ENCODE results near the gene CDH2. TPM values are rescaled to one million over a fixed set of nuclear protein-coding genes. Genes with fewer than 3 reads are reported as not detected.

Gene CDH2
- total and polyA plus RNA-seq, 2 experiments from 2014 or later, result 14.7 to 36.9 TPM

GRCh38 chr18:28112056-28112470 is 64.9 kb downstream of the CDH2 start (continued):
- TF ChIP-seq, protein P1, sequence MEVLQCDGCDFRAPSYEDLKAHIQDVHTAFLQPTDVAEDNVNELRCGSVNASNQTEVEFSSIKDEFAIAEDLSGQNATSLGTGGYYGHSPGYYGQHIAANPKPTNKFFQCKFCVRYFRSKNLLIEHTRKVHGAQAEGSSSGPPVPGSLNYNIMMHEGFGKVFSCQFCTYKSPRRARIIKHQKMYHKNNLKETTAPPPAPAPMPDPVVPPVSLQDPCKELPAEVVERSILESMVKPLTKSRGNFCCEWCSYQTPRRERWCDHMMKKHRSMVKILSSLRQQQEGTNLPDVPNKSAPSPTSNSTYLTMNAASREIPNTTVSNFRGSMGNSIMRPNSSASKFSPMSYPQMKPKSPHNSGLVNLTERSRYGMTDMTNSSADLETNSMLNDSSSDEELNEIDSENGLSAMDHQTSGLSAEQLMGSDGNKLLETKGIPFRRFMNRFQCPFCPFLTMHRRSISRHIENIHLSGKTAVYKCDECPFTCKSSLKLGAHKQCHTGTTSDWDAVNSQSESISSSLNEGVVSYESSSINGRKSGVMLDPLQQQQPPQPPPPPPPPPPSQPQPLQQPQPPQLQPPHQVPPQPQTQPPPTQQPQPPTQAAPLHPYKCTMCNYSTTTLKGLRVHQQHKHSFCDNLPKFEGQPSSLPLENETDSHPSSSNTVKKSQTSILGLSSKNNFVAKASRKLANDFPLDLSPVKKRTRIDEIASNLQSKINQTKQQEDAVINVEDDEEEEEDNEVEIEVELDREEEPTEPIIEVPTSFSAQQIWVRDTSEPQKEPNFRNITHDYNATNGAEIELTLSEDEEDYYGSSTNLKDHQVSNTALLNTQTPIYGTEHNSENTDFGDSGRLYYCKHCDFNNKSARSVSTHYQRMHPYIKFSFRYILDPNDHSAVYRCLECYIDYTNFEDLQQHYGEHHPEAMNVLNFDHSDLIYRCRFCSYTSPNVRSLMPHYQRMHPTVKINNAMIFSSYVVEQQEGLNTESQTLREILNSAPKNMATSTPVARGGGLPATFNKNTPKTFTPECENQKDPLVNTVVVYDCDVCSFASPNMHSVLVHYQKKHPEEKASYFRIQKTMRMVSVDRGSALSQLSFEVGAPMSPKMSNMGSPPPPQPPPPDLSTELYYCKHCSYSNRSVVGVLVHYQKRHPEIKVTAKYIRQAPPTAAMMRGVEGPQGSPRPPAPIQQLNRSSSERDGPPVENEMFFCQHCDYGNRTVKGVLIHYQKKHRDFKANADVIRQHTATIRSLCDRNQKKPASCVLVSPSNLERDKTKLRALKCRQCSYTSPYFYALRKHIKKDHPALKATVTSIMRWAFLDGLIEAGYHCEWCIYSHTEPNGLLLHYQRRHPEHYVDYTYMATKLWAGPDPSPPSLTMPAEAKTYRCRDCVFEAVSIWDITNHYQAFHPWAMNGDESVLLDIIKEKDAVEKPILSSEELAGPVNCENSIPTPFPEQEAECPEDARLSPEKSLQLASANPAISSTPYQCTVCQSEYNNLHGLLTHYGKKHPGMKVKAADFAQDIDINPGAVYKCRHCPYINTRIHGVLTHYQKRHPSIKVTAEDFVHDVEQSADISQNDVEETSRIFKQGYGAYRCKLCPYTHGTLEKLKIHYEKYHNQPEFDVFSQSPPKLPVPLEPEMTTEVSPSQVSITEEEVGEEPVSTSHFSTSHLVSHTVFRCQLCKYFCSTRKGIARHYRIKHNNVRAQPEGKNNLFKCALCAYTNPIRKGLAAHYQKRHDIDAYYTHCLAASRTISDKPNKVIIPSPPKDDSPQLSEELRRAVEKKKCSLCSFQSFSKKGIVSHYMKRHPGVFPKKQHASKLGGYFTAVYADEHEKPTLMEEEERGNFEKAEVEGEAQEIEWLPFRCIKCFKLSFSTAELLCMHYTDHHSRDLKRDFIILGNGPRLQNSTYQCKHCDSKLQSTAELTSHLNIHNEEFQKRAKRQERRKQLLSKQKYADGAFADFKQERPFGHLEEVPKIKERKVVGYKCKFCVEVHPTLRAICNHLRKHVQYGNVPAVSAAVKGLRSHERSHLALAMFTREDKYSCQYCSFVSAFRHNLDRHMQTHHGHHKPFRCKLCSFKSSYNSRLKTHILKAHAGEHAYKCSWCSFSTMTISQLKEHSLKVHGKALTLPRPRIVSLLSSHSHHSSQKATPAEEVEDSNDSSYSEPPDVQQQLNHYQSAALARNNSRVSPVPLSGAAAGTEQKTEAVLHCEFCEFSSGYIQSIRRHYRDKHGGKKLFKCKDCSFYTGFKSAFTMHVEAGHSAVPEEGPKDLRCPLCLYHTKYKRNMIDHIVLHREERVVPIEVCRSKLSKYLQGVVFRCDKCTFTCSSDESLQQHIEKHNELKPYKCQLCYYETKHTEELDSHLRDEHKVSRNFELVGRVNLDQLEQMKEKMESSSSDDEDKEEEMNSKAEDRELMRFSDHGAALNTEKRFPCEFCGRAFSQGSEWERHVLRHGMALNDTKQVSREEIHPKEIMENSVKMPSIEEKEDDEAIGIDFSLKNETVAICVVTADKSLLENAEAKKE (CRISPR knock-in tag; IDR thresholded peaks at IDR 0.05), result no peak
- TF ChIP-seq EZH2 (IDR thresholded peaks at IDR 0.05; ENCODE audit: low read depth, unreplicated experiment) (no peak), NANOG (IDR thresholded peaks at IDR 0.05; ENCODE audit: borderline replicate concordance) (no peak), CREB1 (CRISPR knock-in tag; IDR thresholded peaks at IDR 0.05; ENCODE audit: low read depth) (no peak), JUNB (IDR thresholded peaks at IDR 0.05; ENCODE audit: unreplicated experiment) (no peak), STAT1 (IDR thresholded peaks at IDR 0.05; ENCODE audit: unreplicated experiment) (no peak), EZH2phosphoT487 (IDR thresholded peaks at IDR 0.05; ENCODE audit: unreplicated experiment) (no peak), POLR2AphosphoS5 (IDR thresholded peaks at IDR 0.05; ENCODE audit: low read depth) (no peak)
- TF ChIP-seq, protein P2, sequence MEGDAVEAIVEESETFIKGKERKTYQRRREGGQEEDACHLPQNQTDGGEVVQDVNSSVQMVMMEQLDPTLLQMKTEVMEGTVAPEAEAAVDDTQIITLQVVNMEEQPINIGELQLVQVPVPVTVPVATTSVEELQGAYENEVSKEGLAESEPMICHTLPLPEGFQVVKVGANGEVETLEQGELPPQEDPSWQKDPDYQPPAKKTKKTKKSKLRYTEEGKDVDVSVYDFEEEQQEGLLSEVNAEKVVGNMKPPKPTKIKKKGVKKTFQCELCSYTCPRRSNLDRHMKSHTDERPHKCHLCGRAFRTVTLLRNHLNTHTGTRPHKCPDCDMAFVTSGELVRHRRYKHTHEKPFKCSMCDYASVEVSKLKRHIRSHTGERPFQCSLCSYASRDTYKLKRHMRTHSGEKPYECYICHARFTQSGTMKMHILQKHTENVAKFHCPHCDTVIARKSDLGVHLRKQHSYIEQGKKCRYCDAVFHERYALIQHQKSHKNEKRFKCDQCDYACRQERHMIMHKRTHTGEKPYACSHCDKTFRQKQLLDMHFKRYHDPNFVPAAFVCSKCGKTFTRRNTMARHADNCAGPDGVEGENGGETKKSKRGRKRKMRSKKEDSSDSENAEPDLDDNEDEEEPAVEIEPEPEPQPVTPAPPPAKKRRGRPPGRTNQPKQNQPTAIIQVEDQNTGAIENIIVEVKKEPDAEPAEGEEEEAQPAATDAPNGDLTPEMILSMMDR (conservative IDR thresholded peaks at IDR 0.05; ENCODE audit: low read depth in 2 of 2), result no peak
